Ishikawa (cell line): ENCODE data around the gene C9.

Source experiments
- CEBPB ChIP-seq: IDR thresholded peaks from 2 replicates; pipeline ENCODE4 v1.6.1; 2012
- EP300 ChIP-seq: IDR thresholded peaks from 2 replicates; pipeline ENCODE4 v1.6.1; 2012; ENCODE audit warnings: borderline replicate concordance
- FOXM1 ChIP-seq: IDR thresholded peaks from 2 replicates; pipeline ENCODE4 v1.6.1; 2012; ENCODE audit warnings: low read depth, borderline replicate concordance
- MAX ChIP-seq: IDR thresholded peaks from 2 replicates; pipeline ENCODE4 v1.6.1; 2012
- RAD21 ChIP-seq: IDR thresholded peaks from 2 replicates; pipeline ENCODE4 v1.6.1; 2012; ENCODE audit warnings: low read depth
- TAF1 ChIP-seq: IDR thresholded peaks from 2 replicates; pipeline ENCODE4 v1.6.1; 2012; ENCODE audit warnings: low read depth, mild to moderate bottlenecking
- TCF12 ChIP-seq: IDR thresholded peaks from 2 replicates; pipeline ENCODE4 v1.6.1; 2012; ENCODE audit warnings: low read depth
- TEAD4 ChIP-seq: IDR thresholded peaks from 2 replicates; pipeline ENCODE4 v1.6.1; 2012
- YY1 ChIP-seq: IDR thresholded peaks from 2 replicates; pipeline ENCODE4 v1.6.1; 2012; ENCODE audit warnings: low read depth
- ZBTB7A ChIP-seq: IDR thresholded peaks from 2 replicates; pipeline ENCODE4 v1.6.1; 2012; ENCODE audit warnings: low read depth
- TF ChIP-seq, protein P1 (sequence below): IDR thresholded peaks from 2 replicates; pipeline ENCODE4 v1.6.1; 2012

DNA sequence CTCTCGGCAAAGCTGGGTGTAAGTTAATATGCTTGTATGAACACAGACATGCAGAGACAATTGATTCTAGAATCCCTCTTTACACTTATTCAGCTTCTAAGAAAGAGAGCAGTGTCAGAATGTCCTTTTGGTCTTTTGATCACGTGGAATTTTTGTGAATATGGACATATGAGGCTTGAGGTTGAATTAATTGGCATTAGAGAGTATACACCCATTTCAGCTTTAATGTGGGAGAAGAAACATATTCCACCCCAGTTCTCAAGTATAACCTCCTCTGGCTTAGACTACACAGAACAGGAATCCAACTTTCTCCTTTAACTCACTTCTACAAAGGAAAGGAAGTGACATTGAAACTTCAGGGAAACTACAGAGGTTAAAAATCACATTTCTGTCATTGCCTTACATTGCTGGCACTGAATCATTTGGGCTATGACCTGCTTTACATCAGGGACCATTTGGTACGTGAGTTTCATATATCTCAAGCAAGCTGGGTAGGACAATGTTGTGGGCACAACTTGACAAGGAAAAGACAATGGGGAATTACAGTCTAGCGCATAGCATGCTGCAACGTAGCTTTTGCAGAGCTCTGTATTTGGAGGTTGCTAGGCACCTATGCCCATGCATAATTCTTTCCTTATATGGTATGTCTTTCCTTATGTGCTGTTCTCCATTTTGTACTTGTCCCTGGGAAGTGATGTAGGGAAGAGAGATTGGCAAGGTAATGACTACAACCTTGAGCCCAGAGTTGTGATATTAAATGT is 41.0 kb upstream of the C9 start:
- TF ChIP-seq YY1 (no peak), EP300 (no peak), RAD21 (no peak), CEBPB (no peak), ZBTB7A (no peak), TEAD4 (no peak), TAF1 (no peak), FOXM1 (no peak), TCF12 (no peak), MAX (no peak)
- TF ChIP-seq, protein P1, sequence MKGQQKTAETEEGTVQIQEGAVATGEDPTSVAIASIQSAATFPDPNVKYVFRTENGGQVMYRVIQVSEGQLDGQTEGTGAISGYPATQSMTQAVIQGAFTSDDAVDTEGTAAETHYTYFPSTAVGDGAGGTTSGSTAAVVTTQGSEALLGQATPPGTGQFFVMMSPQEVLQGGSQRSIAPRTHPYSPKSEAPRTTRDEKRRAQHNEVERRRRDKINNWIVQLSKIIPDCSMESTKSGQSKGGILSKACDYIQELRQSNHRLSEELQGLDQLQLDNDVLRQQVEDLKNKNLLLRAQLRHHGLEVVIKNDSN, result no peak
